ENCODE data around the gene ST6GALNAC6.

The ST6GALNAC6 gene

GRCh38 chr9:127943731-127944144, 44.3 kb upstream of the ST6GALNAC6 start:
- H4K20me1 ChIP-seq (ENCODE audit: insufficient read depth, low read length, poor library complexity, severe bottlenecking) = no peaks in the 10 kb centered on the region
- H3K36me3 ChIP-seq (ENCODE audit: insufficient read depth, low read length) = peaks cover 52% of the 10 kb centered on the region; the same call in 1 of the 2 replicates
- no peaks in the 10 kb centered on the region for H3K4me1 ChIP-seq (ENCODE audit: insufficient read depth, low read length, poor library complexity, severe bottlenecking)
- no peaks in the 10 kb centered on the region for H3K9me2 ChIP-seq (replicated peaks; ENCODE audit: low read depth, low read length)
- no peaks in the 10 kb centered on the region for H3F3A ChIP-seq (ENCODE audit: low read depth)
- no peak overlapping the region for H2AFZ ChIP-seq (ENCODE audit: low read length)
- H3K9ac ChIP-seq (ENCODE audit: low read depth, low read length, poor library complexity, severe bottlenecking) = no peak overlapping the region
- H3K9me3 ChIP-seq (ENCODE audit: insufficient read depth, low read depth, low read length) = no peaks in the 10 kb centered on the region
- no peaks in the 10 kb centered on the region for H3K79me2 ChIP-seq (ENCODE audit: insufficient read depth, low read length)
- TF ChIP-seq CTCF (conservative IDR thresholded peaks at IDR 0.05; ENCODE audit: low read length) = peak; percentile 76
- no peak for TF ChIP-seq EZH2phosphoT487 (IDR thresholded peaks at IDR 0.05; ENCODE audit: borderline replicate concordance)
- H3K4me2 ChIP-seq (ENCODE audit: low read depth, low read length, poor library complexity, severe bottlenecking) = no peak overlapping the region
- no peak overlapping the region for H3K4me3 ChIP-seq (ENCODE audit: low read length, poor library complexity, severe bottlenecking)
- H3K27me3 ChIP-seq (ENCODE audit: insufficient read depth, low read length, poor library complexity, severe bottlenecking) = no peaks in the 10 kb centered on the region

- no peaks in the 10 kb centered on the region for H3K79me2 ChIP-seq (ENCODE audit: insufficient read depth, low read length)
- no peak overlapping the region for H3K9ac ChIP-seq (ENCODE audit: low read depth, low read length, poor library complexity, severe bottlenecking)
- H3K4me1 ChIP-seq (ENCODE audit: insufficient read depth, low read length, poor library complexity, severe bottlenecking) = no peaks in the 10 kb centered on the region
- no peaks in the 10 kb centered on the region for H3K9me2 ChIP-seq (replicated peaks; ENCODE audit: low read depth, low read length)
- H4K20me1 ChIP-seq (ENCODE audit: insufficient read depth, low read length, poor library complexity, severe bottlenecking) = no peaks in the 10 kb centered on the region
- H3F3A ChIP-seq (ENCODE audit: low read depth) = no peaks in the 10 kb centered on the region
- H3K36me3 ChIP-seq (ENCODE audit: insufficient read depth, low read length) = peaks cover 47% of the 10 kb centered on the region; the same call in 1 of the 2 replicates
- H3K4me2 ChIP-seq (ENCODE audit: low read depth, low read length, poor library complexity, severe bottlenecking) = no peak overlapping the region
- no peaks in the 10 kb centered on the region for H3K9me3 ChIP-seq (ENCODE audit: insufficient read depth, low read depth, low read length)
- no peaks in the 10 kb centered on the region for H3K27me3 ChIP-seq (ENCODE audit: insufficient read depth, low read length, poor library complexity, severe bottlenecking)
- H3K4me3 ChIP-seq (ENCODE audit: low read length, poor library complexity, severe bottlenecking) = no peak overlapping the region
- no peak overlapping the region for H2AFZ ChIP-seq (ENCODE audit: low read length)
- TF ChIP-seq EZH2phosphoT487 (IDR thresholded peaks at IDR 0.05; ENCODE audit: borderline replicate concordance) (no peak), CTCF (conservative IDR thresholded peaks at IDR 0.05; ENCODE audit: low read length) (no peak)
Measured at GRCh38 chr9:127943011-127943662, 43.7 kb upstream of the ST6GALNAC6 start.

GRCh38 chr9:127942216-127943010, 43.0 kb upstream of the ST6GALNAC6 start:
- no peak overlapping the region for H3K4me2 ChIP-seq (ENCODE audit: low read depth, low read length, poor library complexity, severe bottlenecking)
- no peaks in the 10 kb centered on the region for H4K20me1 ChIP-seq (ENCODE audit: insufficient read depth, low read length, poor library complexity, severe bottlenecking)
- H3K9me2 ChIP-seq (replicated peaks; ENCODE audit: low read depth, low read length) = no peaks in the 10 kb centered on the region
- no peak overlapping the region for H3K9ac ChIP-seq (ENCODE audit: low read depth, low read length, poor library complexity, severe bottlenecking)
- peaks cover 40% of the 10 kb centered on the region; the same call in 1 of the 2 replicates for H3K36me3 ChIP-seq (ENCODE audit: insufficient read depth, low read length)
- H3K79me2 ChIP-seq (ENCODE audit: insufficient read depth, low read length) = peaks cover 1% of the 10 kb centered on the region; the same call in 1 of the 2 replicates
- no peaks in the 10 kb centered on the region for H3F3A ChIP-seq (ENCODE audit: low read depth)
- H3K9me3 ChIP-seq (ENCODE audit: insufficient read depth, low read depth, low read length) = no peaks in the 10 kb centered on the region
- H2AFZ ChIP-seq (ENCODE audit: low read length) = no peak overlapping the region
- no peak overlapping the region for H3K4me3 ChIP-seq (ENCODE audit: low read length, poor library complexity, severe bottlenecking)
- no peaks in the 10 kb centered on the region for H3K27me3 ChIP-seq (ENCODE audit: insufficient read depth, low read length, poor library complexity, severe bottlenecking)
- no peak for TF ChIP-seq EZH2phosphoT487 (IDR thresholded peaks at IDR 0.05; ENCODE audit: borderline replicate concordance)
- TF ChIP-seq CTCF (conservative IDR thresholded peaks at IDR 0.05; ENCODE audit: low read length) = peak; percentile 84
- H3K4me1 ChIP-seq (ENCODE audit: insufficient read depth, low read length, poor library complexity, severe bottlenecking) = no peaks in the 10 kb centered on the region

All from Loucy (cell line).